Activated gamma-delta T cell treated with Interleukin-2 at 50 U/mL for 16 hours (primary cell): ENCODE data around the gene SAMD11.
A peak's percentile ranks its signal among the peaks of the same experiment; 100 is the strongest.

Experiments used
- DNase-seq: peaks from one replicate; pipeline ENCODE4 v3.0.0-alpha.2; 2020

Gene SAMD11

GRCh38 chr1:947958-948357 lies 24.2 kb downstream of the SAMD11 start:
- DNase-seq: no peak

- DNase-seq: no peak
These were observed 26.5 kb downstream of the SAMD11 start for GRCh38 chr1:950268-950667.

DNA sequence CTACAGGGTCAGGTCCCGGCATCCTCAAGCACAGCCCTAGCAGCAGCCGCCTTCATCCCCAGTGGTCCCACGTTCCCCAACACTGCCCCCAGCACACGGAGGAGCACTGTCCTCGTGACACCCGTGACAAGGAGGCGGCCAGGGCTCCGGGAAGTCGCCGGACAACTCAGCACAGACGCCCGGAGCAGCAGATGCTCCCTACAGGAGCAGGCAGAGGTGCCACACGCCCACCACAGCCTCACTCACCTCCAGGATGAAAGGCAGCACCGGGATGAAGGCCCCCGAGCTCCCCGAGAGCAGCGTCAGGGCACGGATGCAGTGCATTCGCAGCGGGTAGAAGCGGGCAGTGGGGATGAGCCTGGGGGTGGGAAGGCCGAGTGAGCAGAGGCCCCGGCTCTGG lies 27.2 kb downstream of the SAMD11 start:
- DNase-seq: no peak

DNA sequence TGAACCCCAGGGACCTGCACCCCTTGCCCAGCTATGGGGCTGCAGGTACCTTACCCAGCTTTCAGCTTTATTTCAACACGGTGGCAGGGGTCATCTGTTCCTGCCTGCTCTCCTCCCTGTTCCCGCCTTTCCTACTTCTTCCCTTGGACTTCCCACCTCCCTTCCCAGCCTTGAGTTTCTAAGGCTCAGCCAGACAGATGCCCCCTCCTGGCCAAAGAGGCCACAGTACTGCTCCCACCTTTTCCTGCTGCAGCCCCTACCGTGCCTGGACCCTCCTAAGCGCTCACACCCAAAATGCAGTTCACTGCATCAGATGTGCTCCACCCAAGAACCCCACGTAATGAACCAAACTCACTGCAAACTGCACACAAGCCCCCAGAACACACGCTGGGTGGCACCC lies 27.6 kb downstream of the SAMD11 start:
- DNase-seq: no peak

- DNase-seq: no peak
These were observed 28.5 kb downstream of the SAMD11 start for GRCh38 chr1:952201-952600.

DNA sequence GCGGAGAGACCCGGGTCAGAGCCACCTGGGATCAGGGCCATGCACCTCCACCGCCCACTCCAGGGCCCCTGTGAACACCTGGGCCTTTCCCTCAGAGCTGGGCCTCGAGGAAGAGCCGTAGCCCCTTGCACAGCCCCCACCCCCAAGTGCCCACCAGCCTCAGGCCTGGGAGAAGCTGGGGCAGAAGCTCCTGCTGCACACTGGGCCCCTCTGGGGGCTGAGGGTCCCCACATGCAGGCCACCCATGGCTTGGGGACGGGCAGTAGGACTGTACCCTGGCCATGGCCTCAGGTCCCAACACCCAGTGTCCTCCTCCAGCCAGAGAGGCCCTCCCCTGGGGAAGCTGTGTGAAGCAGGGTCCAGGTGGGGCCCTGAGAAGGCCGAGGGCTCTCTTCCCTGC lies 28.9 kb downstream of the SAMD11 start:
- no peak for DNase-seq

GRCh38 chr1:953524-954320 lies 30.0 kb downstream of the SAMD11 start:
- DNase-seq: no peak

DNA sequence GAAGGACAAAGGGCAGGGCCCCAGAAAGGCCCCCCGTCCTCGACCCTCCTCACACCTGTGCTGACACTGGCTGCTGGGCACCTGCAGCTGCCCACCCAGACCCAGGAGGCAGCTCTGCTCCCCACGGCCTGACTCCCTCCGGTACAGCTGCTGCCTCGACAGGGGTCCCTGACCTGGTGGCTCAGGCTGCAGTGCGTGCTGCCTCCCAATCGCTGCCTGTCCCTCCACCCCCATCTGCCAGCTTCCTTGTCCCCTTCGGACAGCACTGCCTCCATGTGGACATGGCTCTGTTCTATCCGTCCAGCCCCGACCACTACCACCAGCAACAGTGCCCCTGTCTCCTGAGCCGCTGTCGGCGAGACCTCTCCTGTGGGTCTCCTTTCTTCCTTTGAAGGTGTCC lies 31.2 kb downstream of the SAMD11 start:
- no peak for DNase-seq

GRCh38 chr1:955474-955873 lies 31.8 kb downstream of the SAMD11 start:
- DNase-seq: no peak

- DNase-seq: no peak
These were observed 32.9 kb downstream of the SAMD11 start for GRCh38 chr1:956636-957035.

DNA sequence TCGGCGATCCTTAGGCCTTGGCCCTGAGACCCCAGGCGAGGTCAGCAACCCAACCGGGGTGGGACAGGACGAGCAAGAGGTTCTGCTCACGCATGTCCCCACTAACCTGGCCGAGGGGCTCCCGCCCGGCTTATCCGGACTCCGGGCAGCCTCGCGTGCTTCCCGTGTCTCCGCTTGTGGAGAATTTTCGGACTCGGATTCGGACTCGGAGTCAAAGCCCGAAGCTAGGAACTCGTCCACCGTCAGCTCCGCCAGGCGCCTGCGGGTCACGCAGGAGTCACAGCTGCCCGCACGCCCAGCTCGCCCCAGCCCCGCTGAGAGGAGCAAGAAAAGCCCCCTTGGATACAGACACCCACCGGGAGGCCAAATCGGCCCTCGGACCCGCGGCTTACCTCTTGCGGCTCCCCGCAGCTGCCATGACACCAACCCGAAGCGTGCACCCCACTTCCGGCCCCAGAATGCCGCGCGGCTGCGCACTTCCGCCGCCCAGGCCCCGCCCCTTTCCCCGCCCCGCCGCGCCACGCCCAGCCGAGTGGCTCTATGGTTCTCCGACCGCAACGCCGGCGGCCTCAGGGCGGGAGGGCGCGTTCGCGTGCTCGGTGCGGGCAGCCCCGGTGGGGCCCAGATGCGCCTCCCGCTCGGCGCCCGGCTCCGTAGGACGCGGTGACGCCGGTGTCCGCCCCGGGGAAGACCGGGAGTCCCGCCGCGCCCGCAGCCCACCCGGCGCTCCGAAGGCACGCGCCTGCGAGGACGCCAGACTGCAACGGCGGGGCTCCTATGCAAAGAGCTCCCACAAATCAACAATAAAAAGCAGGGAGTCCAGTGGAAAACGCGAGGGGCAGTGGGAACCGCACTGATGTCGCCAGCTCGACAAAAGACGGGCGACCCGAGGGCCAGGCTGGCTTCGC lies 35.4 kb downstream of the SAMD11 start, which contains the start of gene NOC2L:
Gene NOC2L, minus strand, starts transcription at position 434 of the 908 bp plus-strand sequence. Its CDS starts 16 bp downstream, at position 418.
- peak; percentile 97 for DNase-seq

- DNase-seq: no peak
These were observed 36.1 kb downstream of the SAMD11 start for GRCh38 chr1:959731-960362.

GRCh38 chr1:960363-961131 lies 36.8 kb downstream of the SAMD11 start, which contains the start of gene KLHL17:
KLHL17 (plus strand) TSS chr1:960584; CDS start chr1:960694, 110 bp downstream.
- peak; percentile 71 for DNase-seq

DNA sequence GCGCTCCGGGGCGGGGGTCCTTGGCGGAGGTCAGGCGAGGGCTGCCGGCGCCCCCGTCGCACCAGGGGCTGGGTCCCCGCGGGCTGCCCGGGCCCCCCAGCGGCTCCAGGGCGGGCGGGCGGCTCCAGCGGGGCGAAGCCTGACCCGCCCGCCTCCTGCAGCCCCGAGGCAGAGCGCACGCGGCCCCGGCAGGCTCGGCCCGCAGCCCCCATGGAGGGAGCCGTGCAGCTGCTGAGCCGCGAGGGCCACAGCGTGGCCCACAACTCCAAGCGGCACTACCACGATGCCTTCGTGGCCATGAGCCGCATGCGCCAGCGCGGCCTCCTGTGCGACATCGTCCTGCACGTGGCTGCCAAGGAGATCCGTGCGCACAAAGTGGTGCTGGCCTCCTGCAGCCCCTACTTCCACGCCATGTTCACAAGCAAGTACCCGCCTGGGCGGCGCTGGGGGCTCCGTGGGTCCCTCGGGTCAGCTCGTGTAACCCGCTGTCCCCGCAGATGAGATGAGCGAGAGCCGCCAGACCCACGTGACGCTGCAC lies 37.5 kb downstream of the SAMD11 start:
- DNase-seq: no peak

DNA sequence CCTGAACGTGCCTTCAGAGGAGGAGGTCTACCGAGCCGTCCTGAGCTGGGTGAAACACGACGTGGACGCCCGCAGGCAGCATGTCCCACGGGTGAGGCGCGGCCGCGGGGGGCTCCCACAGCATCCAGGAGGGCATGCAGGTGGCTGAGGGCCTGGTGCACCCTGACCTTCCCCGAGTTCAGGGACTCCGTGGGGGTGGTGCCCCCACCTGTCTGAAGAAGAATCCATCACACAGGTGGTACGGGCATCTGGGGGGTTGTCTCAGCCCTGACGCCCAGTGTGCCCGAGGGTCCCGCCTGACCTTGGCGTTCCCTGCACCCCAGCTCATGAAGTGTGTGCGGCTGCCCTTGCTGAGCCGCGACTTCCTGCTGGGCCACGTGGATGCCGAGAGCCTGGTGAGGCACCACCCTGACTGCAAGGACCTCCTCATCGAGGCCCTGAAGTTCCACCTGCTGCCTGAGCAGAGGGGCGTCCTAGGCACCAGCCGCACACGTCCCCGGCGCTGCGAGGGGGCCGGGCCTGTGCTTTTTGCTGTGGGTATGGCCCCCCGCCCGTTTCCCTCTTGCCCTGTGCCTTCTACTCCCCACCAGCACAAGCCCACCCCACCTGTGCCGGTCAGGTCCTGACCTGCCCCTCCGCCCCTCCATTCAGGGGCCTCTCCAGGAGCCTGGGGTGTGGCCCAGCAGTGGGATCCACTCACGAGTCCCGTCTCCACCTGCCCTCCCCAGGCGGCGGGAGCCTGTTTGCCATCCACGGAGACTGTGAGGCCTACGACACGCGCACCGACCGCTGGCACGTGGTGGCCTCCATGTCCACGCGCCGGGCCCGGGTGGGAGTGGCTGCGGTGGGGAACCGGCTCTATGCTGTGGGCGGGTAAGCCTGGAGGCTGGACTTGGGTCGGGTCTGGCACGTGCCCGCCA lies 38.9 kb downstream of the SAMD11 start:
- DNase-seq: no peak

DNA sequence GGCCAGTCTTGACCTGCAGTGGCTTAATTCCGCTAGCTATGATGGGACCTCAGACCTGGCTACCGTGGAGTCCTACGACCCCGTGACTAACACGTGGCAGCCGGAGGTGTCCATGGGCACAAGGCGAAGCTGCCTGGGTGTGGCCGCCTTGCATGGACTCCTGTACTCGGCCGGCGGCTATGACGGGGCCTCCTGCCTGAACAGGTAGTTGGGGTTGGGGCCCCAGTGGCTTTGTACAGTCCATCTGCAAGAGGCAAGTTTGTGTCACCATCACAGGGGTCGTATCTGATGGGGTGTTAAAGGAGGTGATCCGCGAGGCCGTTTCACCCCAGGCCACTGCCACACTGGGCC lies 39.6 kb downstream of the SAMD11 start:
- DNase-seq: no peak

- DNase-seq: no peak
These were observed 40.2 kb downstream of the SAMD11 start for GRCh38 chr1:963746-964525.

DNA sequence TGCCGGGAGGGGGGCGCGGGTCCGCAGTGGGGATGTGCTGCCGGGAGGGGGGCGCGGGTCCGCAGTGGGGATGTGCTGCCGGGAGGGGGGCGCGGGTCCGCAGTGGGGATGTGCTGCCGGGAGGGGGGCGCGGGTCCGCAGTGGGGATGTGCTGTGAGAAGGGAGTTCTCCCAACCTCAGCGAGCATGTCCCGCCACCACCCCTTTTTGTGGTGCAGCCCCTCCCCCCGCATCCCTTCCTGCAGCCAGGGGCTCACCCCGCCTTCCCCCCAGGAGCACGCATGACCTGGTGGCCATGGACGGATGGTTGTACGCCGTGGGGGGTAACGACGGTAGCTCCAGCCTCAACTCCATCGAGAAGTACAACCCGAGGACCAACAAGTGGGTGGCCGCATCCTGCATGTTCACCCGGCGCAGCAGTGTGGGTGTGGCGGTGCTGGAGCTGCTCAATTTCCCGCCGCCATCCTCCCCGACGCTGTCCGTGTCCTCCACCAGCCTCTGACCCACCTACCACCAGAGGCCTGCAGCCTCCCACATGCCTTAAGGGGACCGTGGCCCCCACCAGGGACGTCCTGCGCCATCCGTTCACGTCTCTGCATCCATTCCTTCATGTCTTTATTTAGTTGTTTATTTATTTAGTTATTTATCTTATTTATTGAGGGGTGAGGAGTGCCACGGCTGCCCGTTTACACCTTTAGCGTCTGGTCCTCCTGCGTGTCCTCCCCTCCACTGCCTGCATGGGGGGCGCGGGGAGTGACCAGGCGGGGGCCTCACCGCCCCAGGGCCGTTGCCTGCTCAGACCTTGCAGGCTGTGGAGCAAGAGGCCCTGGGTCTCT lies 41.2 kb downstream of the SAMD11 start:
- no peak for DNase-seq

DNA sequence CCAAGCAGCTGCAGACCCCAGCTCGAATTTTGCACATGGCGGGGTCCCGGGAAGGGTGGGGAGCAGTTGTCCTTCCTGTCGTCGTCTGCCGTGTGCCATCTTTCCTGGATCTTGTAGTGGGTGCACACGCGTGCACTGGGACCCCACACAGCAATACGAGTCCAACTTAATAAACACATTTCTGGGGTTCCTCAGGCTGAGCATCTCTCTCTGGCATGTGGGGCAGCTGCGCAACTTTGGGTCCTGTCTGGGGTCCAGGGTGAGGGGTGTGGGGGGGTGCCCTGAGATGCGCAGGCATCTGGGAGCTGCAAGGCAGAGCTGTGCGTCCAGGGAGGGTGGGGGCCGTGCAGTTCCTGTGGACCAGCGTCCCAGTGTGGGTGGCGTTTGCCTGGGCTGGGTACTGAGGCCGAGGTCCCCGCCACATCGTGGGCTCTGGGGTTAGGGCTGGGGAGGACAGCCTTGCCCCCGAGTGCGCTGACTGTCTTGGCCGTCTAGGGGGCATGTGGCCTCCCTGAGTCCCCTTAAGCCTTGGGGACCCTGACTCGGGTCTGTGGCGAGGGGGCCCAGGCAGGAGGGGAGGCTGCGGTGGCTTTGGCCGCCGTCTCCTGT lies 41.9 kb downstream of the SAMD11 start:
- DNase-seq: no peak
